ENCODE results near the gene KLK14.
A peak's percentile ranks its signal among the peaks of the same experiment; 100 is the strongest.

The KLK14 gene

GRCh38 chr19:51082611-51083010, at the start of gene KLK14:
KLK14 (minus strand) TSS chr19:51082887; CDS start chr19:51082614, 273 bp downstream.
- FAIRE-seq, result no peak

DNA sequence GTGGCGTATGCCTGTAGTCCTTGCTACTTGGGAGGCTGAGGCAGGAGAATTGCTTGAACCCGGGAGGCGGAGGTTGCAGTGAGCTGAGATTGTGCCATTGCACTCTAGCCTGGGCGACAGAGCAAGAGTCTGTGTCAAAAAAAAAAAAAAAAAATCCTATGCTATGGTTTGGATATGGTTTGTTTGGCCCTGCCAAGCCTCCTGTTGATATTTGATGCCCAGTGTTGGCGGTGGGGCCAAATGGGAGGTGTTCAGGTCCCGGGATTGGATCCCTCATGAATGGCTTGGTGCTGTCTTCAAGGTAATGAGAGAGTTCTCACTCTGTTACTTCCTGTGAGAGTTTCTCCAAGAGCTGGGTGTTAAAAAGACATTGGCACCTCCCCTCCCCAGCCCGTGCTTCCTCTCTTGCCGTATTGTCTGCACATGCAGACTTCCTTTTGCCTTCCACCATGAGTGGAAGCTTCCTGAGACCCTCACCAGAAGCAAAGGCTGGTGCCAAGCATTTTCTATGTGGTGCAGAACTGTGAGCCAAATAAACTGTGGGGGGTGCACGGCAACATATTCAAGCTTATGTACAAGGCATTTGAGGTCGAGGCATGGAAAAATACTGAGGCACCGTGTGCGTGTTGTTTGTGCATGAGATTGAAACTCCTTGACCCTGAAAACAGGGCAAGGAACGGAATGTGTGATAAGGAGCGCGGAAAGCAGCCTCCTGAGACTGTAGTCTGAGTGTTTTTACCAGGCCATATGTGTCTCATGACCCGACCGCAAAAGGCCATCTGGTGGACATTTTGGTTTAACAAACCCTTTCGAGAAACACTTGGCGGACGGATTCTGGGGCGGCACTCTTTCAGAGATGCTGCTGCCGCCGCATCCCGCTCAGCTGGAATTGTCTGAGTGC, 49.3 kb upstream of the KLK14 start:
- FAIRE-seq, result peak; percentile 79

DNA sequence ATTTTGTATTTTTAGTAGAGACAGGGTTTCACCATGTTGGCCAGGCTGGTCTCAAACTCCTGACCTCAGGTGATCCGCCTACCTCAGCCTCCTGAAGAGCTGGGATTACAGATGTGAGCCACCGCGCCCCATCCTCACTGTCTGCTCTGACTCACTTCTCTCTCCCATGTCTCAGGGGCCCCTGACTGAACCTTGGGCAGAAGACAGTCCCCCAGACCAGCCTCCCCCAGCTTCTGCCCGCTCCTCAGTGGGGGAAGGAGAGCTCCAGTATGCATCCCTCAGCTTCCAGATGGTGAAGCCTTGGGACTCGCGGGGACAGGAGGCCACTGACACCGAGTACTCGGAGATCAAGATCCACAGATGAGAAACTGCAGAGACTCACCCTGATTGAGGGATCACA, 47.0 kb upstream of the KLK14 start:
- FAIRE-seq, result no peak

DNA sequence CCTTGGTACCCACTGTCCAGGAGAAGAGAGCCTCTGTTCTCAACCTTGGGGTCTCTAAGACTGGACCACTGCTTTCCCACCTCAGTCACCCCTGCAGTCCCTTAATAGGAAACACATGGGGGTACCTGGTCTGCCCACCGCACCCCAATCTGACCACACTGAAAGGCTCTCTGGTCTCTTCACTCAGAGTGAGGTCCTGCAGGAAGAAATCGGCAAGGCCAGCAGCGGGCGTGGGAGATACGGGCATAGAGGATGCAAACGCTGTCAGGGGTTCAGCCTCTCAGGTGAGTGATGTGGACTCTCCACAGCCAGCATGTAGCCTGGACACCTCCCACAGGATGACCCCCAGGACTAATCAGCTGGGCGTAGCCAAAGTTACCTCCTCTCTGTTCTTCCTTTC, 45.5 kb upstream of the KLK14 start:
- FAIRE-seq, result no peak

DNA sequence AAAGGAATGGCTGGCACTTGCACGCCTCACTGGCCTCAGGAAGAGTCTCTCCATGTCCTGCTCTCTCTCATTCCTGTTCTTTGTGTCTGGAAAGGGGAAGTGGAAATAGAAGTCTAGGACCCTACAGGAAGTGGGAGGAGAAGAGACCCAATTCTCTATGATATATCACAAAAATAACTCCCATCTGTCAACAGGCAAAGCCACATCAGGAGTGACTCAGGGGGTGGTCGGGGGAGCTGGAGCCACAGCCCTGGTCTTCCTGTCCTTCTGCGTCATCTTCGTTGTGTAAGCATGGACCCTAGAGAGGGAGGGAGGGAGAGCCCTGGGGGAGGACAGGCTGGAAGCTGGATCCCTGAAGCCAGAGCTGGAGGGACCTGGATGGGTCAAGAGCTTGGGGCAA, 45.1 kb upstream of the KLK14 start:
- FAIRE-seq, result no peak

GRCh38 chr19:51127032-51127431, 44.3 kb upstream of the KLK14 start:
- FAIRE-seq, result no peak

DNA sequence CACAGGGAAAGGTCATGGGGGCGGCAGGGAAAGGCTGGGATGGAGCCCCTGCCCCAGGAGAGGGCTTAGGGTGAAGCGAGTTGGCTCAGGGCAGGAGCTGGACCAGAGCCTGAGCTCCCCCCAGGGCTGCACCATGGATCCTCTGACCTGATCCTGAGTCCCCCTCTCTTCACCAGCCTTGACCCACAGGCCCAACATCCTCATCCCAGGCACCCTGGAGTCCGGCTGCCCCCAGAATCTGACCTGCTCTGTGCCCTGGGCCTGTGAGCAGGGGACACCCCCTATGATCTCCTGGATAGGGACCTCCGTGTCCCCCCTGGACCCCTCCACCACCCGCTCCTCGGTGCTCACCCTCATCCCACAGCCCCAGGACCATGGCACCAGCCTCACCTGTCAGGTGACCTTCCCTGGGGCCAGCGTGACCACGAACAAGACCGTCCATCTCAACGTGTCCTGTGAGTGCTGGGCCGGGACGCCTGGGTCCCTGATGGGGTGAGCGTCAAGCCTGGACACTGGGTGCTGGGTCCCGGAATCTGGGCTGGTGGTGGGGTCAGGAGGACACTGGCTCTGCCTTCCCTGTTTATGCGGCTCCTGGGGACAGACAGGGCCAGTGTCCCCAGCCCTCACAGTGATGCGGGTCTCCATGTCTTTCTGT, 42.9 kb upstream of the KLK14 start:
- no peak for FAIRE-seq

DNA sequence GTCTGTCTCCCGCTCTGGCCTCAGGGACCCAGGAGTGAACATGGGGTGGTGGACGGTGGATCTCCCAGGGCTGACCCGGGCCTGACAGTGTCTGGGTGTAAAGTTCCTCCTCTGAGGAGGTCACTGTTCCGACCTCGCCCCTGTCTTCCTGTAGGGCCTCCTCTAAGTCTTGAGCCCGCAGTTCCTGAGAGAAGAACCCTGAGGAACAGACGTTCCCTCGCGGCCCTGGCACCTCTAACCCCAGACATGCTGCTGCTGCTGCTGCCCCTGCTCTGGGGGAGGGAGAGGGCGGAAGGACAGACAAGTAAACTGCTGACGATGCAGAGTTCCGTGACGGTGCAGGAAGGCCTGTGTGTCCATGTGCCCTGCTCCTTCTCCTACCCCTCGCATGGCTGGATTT, 42.0 kb upstream of the KLK14 start, which contains the start of gene SIGLEC9:
Gene SIGLEC9 (plus strand): TSS at position 178 of the 400 bp plus-strand sequence. CDS start 69 bp downstream, at position 247.
- no peak for FAIRE-seq

DNA sequence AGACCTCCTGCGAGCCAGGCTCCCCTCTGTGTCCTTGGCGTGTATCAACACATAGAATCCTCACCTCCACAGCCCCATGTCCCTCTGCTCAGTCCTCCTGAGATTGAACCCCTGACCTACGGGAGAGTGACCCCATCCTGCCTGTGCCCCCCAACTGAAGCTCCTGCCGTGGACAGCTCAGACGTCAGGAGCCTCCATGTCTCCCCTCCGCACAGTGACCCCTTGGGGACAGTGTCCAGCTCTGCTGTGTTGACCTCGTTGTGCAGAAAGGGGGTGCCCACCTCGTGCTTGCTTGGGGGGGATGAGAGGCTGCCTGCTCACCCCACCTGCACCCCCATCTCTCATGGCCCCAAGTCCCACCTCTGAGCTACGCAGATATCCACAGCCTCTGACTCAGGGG, 41.5 kb upstream of the KLK14 start:
- no peak for FAIRE-seq

DNA sequence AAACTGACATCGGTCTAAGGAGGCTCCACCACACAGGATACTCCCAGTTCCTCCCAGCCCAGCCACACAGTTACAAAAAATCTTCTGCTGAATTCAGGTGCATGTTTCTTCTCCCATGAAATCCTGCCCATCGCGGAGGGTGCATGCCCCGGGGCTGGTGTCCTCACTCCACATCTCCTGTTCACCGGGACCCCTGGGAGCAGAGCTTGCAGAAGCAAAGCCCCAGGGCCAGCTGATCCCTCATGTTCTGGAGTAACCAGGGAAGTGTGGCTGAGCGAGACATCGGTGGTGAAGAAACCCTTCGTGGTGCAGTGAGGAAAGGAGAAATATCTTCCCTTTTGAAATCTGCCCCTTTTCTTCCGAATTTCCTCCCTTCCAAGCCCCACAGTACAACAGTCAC, 41.1 kb upstream of the KLK14 start:
- no peak for FAIRE-seq

DNA sequence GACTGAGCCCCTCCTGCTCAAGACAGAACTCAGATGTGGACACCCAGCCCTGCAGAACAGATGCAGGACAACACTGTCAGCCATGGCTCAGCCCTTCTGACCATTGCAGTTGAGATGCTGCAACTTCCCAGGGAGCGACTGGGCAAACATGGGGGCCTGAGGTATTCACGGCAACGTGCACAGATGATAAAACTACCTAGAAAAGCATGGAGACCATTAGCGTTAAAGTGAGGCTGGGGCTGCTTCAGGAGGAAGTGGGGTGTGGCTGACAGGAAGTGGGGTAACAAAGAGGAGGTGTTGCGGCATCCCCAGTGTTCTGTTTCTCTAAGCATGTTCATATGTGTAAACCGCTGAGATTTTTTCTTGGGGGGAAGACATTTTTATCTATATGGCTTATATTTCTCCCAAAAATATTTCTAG, 40.7 kb upstream of the KLK14 start:
- FAIRE-seq, result no peak

- FAIRE-seq, result no peak
Observed at GRCh38 chr19:51122112-51122981, 39.7 kb upstream of the KLK14 start.

- no peak for FAIRE-seq
Observed at GRCh38 chr19:51121257-51121656, 38.6 kb upstream of the KLK14 start.

DNA sequence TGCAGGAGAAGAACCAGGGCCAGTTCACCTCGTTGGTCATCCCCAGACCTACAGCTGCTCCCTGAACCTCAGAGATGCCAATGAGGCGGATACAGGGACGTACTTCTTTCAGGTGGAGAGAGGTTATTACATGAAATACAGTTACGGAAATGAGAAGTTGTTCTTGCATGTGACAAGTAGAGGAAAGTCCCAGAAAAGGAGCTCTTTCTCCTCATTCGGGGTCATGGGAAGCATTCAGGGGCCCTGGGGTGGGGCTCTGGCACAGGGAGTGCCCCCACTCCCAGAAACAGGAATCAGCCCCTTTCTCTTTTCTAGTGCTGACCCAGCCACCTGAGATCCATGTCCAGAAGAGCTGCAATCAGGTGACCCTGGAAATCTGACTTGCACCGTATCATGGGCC, 37.5 kb upstream of the KLK14 start:
- no peak for FAIRE-seq

- FAIRE-seq, result no peak
Observed at GRCh38 chr19:51119611-51120010, 36.9 kb upstream of the KLK14 start.

- FAIRE-seq, result no peak
Observed at GRCh38 chr19:51119101-51119500, 36.4 kb upstream of the KLK14 start.

GRCh38 chr19:51116736-51117286, 34.1 kb upstream of the KLK14 start:
- no peak for FAIRE-seq

DNA sequence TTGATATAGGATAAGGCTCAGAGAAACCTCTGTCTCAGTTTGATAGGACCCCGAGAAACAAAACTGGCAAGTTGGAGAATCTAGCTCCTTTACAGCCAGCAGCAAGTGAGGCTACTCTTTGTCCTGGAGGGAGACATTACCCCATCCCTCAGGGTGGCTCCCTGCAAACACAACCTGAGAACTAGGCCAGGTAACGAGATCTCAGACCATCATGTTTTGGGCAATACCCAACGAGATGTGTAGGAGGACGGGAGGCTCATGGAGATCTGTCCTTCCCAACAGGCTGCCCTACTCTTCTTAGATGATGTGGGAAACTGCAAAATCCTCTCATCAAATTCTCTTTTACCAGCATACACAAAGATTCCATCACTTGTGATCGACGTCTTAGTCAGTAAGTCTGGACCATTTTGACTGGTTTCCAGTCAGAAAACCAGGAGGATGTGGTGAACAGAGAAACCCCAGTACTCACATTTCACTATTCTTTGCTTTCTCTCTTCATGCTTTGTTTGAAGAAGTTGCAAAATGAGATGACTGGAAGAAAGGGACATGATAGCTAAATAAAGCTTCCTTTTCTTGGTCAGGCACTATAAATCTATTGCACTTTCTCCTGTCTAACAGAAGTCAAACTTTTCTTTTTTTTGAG, 31.5 kb upstream of the KLK14 start:
- FAIRE-seq, result no peak

DNA sequence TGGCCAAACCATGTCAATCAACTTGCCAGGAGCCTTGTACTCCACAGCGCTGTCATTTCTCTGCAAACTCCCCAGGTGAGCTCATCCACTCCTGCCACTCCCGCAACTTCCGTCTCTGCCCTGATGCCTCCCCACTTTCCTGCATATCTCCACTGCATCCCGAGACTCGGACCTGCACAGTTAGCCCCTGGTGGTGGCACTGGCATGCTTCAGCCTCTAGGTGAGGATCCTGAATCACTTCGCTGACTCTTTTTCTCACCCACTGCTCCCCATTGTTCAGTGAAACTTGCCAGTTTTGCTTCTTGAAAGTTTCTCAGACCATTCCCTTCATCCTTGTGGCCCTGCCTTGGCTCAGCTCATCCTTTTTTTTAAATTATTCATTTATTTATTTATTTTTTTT, 28.9 kb upstream of the KLK14 start:
- no peak for FAIRE-seq

DNA sequence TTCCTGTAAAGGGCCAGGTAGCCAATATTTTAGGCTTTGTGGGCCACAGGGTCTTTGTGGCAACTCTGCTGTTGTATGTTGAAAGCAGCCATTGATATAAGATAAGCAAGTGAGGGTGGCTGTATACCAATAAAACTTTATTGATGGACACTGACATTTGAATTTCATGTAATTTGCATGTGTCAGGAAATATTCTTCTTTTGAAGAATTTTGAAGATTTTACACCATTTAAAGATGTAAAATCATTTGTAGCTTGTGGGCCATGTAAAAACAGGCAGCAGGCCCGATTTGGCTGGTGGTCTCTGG, 27.9 kb upstream of the KLK14 start:
- no peak for FAIRE-seq

GRCh38 chr19:51108805-51109146, 26.1 kb upstream of the KLK14 start:
- FAIRE-seq, result no peak

- peak; percentile 95 for FAIRE-seq
Observed at GRCh38 chr19:51108066-51108804, 25.5 kb upstream of the KLK14 start, which contains the start of gene CTU1. CTU1 (minus strand) TSS chr19:51108409; CDS start chr19:51104569, 3,840 bp downstream.
